Lower leg skin (tissue), 3 donors: ENCODE results near the gene PNMA8B.

ENCODE experiments used
- CTCF ChIP-seq, 3 donors: fragments of 450-650 bp; IDR thresholded peaks; one replicate each; pipeline ENCODE4 v1.5.1; 2016; ENCODE audit warnings: antibody characterized with exemption in 3 of 3, mild to moderate bottlenecking in 3 of 3, moderate library complexity in 2 of 3
- POLR2A ChIP-seq, 2 donors: fragments of 450-650 bp; IDR thresholded peaks; one replicate each; pipeline ENCODE4 v1.6.1; 2016 to 2017; ENCODE audit warnings: antibody characterized with exemption in 2 of 2, mild to moderate bottlenecking in 1 of 2, moderate library complexity in 1 of 2

- TF ChIP-seq CTCF (IDR thresholded peaks at IDR 0.05), result no peak
- TF ChIP-seq POLR2A (IDR thresholded peaks at IDR 0.05), result no peak
Observed at GRCh38 chr19:46475986-46476385, 19.7 kb downstream of the PNMA8B start.
